ENCODE measurements around the gene FAM174C.

FAM174C gene

DNA sequence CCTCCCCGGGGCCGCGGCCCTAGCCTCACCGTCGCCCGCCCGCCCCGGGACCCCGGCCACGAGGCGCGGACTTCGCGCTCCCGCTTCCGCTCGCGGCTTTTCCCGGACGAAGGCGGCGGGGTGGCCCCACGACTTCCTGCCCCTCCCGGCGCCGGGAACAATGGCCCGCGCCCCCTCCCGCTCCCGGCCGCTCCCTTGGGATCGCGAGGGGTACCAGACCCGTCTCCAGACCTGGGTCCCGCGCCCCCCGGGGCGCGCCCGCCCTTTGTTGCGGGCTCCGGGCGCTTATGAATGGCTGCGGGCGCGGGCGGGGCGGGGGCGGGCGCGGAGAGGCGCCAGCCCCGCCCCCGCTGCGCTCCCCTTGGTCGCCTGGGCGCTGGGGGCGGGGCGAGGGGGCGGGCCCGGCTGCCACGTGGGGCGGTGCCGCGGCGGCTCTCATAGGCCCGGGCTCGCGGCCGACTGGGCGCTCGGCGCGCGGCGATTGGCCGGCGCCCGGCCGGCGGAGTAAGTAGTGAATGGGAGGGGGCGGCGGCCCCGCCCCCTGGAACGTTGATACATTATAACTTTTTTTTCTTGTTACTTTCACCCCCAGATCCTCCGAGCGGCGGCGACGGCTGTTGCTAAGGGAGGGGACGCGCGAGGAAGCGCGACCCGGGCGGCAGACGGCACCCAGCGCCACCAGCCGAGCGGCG, 25.9 kb upstream of the FAM174C start:
- Histone ChIP-seq H2AK5ac (ENCODE audit: low read length) (peak overlapping the region; percentile 61), H3K4me2 (ENCODE audit: low read length) (peak overlapping the region; percentile 62), H2BK5ac (ENCODE audit: low read depth, low read length, poor library complexity) (peak overlapping the region; percentile 96), H3K27ac (ENCODE audit: low read depth, low read length) (peak overlapping the region; percentile 98), H3K36me3 (ENCODE audit: control insufficient read depth in 1 of 2, insufficient read depth in 2 of 2, low read length in 2 of 2) (peaks cover 50% of the 10 kb centered on the region in 2 experiments), H2BK120ac (ENCODE audit: insufficient read depth, low read length, poor library complexity) (peak overlapping the region; percentile 94), H3K79me1 (ENCODE audit: low read length) (peaks cover 45% of the 10 kb centered on the region), H3K4ac (ENCODE audit: low read depth, low read length) (peak overlapping the region; percentile 92), H3K9me3 (ENCODE audit: insufficient read depth, low read depth, low read length) (no peaks in the 10 kb centered on the region), H2BK12ac (ENCODE audit: low read length) (peak overlapping the region; percentile 65), H3K9ac (ENCODE audit: low read length) (peak overlapping the region; percentile 98), H3K79me2 (ENCODE audit: control insufficient read depth, insufficient read depth, low read length, poor library complexity) (peaks cover 41% of the 10 kb centered on the region), H4K91ac (ENCODE audit: low read depth, low read length) (peak overlapping the region; percentile 98), H2AFZ (ENCODE audit: insufficient read depth, low read length, poor library complexity) (no peak overlapping the region), H3K4me1 (ENCODE audit: control insufficient read depth in 1 of 2, insufficient read depth in 2 of 2, low read length in 2 of 2) (peaks cover 16 to 21% of the 10 kb centered on the region in 2 experiments), H3K23ac (ENCODE audit: low read length) (no peak overlapping the region), H4K12ac (ENCODE audit: low read depth, low read length) (peak overlapping the region; percentile 55), H3K18ac (ENCODE audit: low read length) (peak overlapping the region; percentile 95), H3K27me3 (ENCODE audit: insufficient read depth, low read length) (no peaks in the 10 kb centered on the region), H3K4me3 (ENCODE audit: low read depth, low read length) (peak overlapping the region; percentile 96), H4K8ac (ENCODE audit: low read depth, low read length) (peak overlapping the region; percentile 92), H3K14ac (ENCODE audit: low read length) (peak overlapping the region; percentile 95)
- no CpG with 5 or more reads among the region's 102 CpGs for WGBS (ENCODE audit: extremely low coverage, insufficient coverage, insufficient read length)
- DNase-seq, result peak; percentile 89 to 93

DNA sequence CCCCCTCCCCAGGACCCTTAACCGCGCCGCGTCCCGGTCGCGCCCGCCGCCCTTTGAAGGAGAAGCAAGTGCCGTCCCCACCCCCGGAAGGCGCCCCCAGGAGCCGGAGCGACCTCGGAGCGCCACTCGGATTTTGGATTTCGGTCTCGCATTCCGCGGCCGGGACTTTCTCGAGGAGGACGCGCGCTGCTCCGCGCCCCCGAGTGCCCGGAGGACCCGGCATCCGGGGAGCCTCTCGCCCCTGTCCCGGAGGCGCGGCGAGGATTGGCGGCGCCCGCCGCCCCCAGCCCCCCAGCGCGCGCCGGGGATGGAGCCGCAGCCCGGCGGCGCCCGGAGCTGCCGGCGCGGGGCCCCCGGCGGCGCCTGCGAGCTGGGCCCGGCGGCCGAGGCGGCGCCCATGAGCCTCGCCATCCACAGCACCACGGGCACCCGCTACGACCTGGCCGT, 25.3 kb upstream of the FAM174C start:
- peak overlapping the region; percentile 94 for H2BK5ac ChIP-seq (ENCODE audit: low read depth, low read length, poor library complexity)
- H3K79me1 ChIP-seq (ENCODE audit: low read length), result peaks cover 45% of the 10 kb centered on the region
- peak overlapping the region; percentile 96 for H3K4me3 ChIP-seq (ENCODE audit: low read depth, low read length)
- peak overlapping the region; percentile 98 for H4K91ac ChIP-seq (ENCODE audit: low read depth, low read length)
- peak overlapping the region; percentile 92 for H3K14ac ChIP-seq (ENCODE audit: low read length)
- no CpG with 5 or more reads among the region's 67 CpGs for WGBS (ENCODE audit: extremely low coverage, insufficient coverage, insufficient read length)
- peaks cover 51 to 52% of the 10 kb centered on the region in 2 experiments for H3K36me3 ChIP-seq (ENCODE audit: control insufficient read depth in 1 of 2, insufficient read depth in 2 of 2, low read length in 2 of 2)
- peak overlapping the region; percentile 65 for H2BK12ac ChIP-seq (ENCODE audit: low read length)
- H4K12ac ChIP-seq (ENCODE audit: low read depth, low read length), result peak overlapping the region; percentile 54
- peaks cover 16 to 18% of the 10 kb centered on the region in 2 experiments for H3K4me1 ChIP-seq (ENCODE audit: control insufficient read depth in 1 of 2, insufficient read depth in 2 of 2, low read length in 2 of 2)
- H3K18ac ChIP-seq (ENCODE audit: low read length), result peak overlapping the region; percentile 76
- H2AFZ ChIP-seq (ENCODE audit: insufficient read depth, low read length, poor library complexity), result no peak overlapping the region
- peak overlapping the region; percentile 59 for H2AK5ac ChIP-seq (ENCODE audit: low read length)
- peak overlapping the region; percentile 78 for H2BK120ac ChIP-seq (ENCODE audit: insufficient read depth, low read length, poor library complexity)
- no peak for DNase-seq
- no peak overlapping the region for H3K23ac ChIP-seq (ENCODE audit: low read length)
- peak overlapping the region; percentile 73 for H4K8ac ChIP-seq (ENCODE audit: low read depth, low read length)
- H3K4ac ChIP-seq (ENCODE audit: low read depth, low read length), result peak overlapping the region; percentile 92
- H3K9ac ChIP-seq (ENCODE audit: low read length), result peak overlapping the region; percentile 98
- H3K79me2 ChIP-seq (ENCODE audit: control insufficient read depth, insufficient read depth, low read length, poor library complexity), result peaks cover 41% of the 10 kb centered on the region
- no peaks in the 10 kb centered on the region for H3K27me3 ChIP-seq (ENCODE audit: insufficient read depth, low read length)
- H3K4me2 ChIP-seq (ENCODE audit: low read length), result peak overlapping the region; percentile 62
- peak overlapping the region; percentile 92 for H3K27ac ChIP-seq (ENCODE audit: low read depth, low read length)
- H3K9me3 ChIP-seq (ENCODE audit: insufficient read depth, low read depth, low read length), result no peaks in the 10 kb centered on the region

DNA sequence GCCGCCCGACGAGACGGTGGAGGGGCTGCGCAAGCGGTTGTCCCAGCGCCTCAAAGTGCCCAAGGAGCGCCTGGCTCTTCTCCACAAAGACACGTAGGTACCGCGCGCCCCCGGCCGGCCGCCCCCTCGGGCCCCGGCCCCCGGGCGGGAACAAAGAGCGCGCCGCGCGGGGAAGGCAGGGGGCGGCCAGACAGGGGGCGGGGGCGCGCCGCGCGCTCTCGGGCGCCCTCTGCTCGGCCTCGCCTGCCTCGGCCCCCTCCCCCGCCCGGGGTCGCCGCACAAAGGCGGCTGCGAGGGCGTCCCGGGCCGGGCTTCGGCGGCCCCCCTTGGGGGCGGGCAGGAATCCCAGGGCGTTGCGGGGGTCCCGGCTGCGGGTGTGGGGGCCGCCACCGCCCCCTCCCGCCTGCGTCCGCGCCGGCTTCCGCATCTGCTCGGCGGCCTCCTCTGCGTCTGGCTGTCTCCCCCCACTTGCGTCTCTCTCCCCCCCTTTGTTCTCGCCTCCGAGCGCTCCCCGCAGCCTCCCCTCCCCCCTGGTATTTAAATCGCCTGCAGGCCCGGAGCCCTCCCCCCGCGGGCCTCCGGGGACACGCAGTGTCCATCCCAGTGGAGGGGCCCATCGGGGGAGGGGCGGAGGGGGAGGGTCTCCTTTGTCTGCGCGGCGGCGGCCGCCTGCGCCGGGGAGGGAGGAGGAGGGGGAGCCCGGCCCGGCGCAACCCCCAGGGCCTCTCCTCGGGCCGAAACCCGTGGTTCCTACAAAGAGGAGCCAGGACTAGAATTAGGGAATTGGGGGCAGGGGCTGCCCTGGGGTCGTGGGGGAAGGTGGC, 24.7 kb upstream of the FAM174C start:
- Histone ChIP-seq H3K79me1 (ENCODE audit: low read length) (peaks cover 45% of the 10 kb centered on the region), H3K4ac (ENCODE audit: low read depth, low read length) (peak overlapping the region; percentile 94), H2BK120ac (ENCODE audit: insufficient read depth, low read length, poor library complexity) (peak overlapping the region; percentile 56), H3K27ac (ENCODE audit: low read depth, low read length) (peak overlapping the region; percentile 92), H3K36me3 (ENCODE audit: control insufficient read depth in 1 of 2, insufficient read depth in 2 of 2, low read length in 2 of 2) (peaks cover 54 to 57% of the 10 kb centered on the region in 2 experiments), H4K91ac (ENCODE audit: low read depth, low read length) (peak overlapping the region; percentile 98), H2AK5ac (ENCODE audit: low read length) (peak overlapping the region; percentile 50), H2BK12ac (ENCODE audit: low read length) (peak overlapping the region; percentile 37), H2AFZ (ENCODE audit: insufficient read depth, low read length, poor library complexity) (peak overlapping the region; percentile 21), H3K4me3 (ENCODE audit: low read depth, low read length) (peak overlapping the region; percentile 96), H3K27me3 (ENCODE audit: insufficient read depth, low read length) (no peaks in the 10 kb centered on the region), H3K4me2 (ENCODE audit: low read length) (peak overlapping the region; percentile 76), H3K23ac (ENCODE audit: low read length) (no peak overlapping the region), H4K8ac (ENCODE audit: low read depth, low read length) (peak overlapping the region; percentile 73), H4K12ac (ENCODE audit: low read depth, low read length) (peak overlapping the region; percentile 79), H3K14ac (ENCODE audit: low read length) (peak overlapping the region; percentile 94), H3K79me2 (ENCODE audit: control insufficient read depth, insufficient read depth, low read length, poor library complexity) (peaks cover 41% of the 10 kb centered on the region), H3K9ac (ENCODE audit: low read length) (peak overlapping the region; percentile 98), H2BK5ac (ENCODE audit: low read depth, low read length, poor library complexity) (peak overlapping the region; percentile 94), H3K9me3 (ENCODE audit: insufficient read depth, low read depth, low read length) (no peaks in the 10 kb centered on the region), H3K4me1 (ENCODE audit: control insufficient read depth in 1 of 2, insufficient read depth in 2 of 2, low read length in 2 of 2) (peaks cover 16 to 18% of the 10 kb centered on the region in 2 experiments), H3K18ac (ENCODE audit: low read length) (peak overlapping the region; percentile 92)
- DNase-seq, result peak in 1 of 2 donors; percentile 32
- no CpG with 5 or more reads among the region's 90 CpGs for WGBS (ENCODE audit: extremely low coverage, insufficient coverage, insufficient read length)

Measured in trophoblast cell (in vitro differentiated cells and primary cell).